Thyroid gland (tissue), 4 donors: ENCODE results near the gene KIF21A. TPM values are rescaled to one million over a fixed set of nuclear protein-coding genes. Genes with fewer than 3 reads are reported as not detected.

ENCODE experiments used
- DNase-seq, 2 donors: peaks; one replicate each; pipeline ENCODE4 v3.0.0-alpha.2; 2019
- H3K27ac ChIP-seq, 3 donors: fragments of 200-600 bp; sonication (generic); 1 replicate in 2 of 3; 2 replicates in 1 of 3; pipeline ENCODE4 v1.5.1; 2016 to 2019; ENCODE audit warnings: mild to moderate bottlenecking in 1 of 3, moderate library complexity in 1 of 3
- H3K27me3 ChIP-seq: fragments of 200-600 bp; sonication (generic); one replicate; pipeline ENCODE4 v1.5.1; 2019
- H3K36me3 ChIP-seq, 2 donors: fragments of 200-600 bp; sonication (generic); one replicate each; pipeline ENCODE4 v1.5.1; 2016 to 2019
- H3K4me1 ChIP-seq, 2 donors: fragments of 200-600 bp; sonication (generic); one replicate each; pipeline ENCODE4 v1.5.1; 2017 to 2019
- H3K4me3 ChIP-seq, 3 donors: fragments of 200-600 bp; sonication (generic); replicated peaks in 1 of 3; 1 replicate in 2 of 3; 2 replicates in 1 of 3; pipeline ENCODE4 v1.5.1; 2016; ENCODE audit warnings: mild to moderate bottlenecking in 1 of 3
- H3K9me3 ChIP-seq: fragments of 200-600 bp; sonication (generic); one replicate; pipeline ENCODE4 v1.5.1; 2017
- CTCF ChIP-seq, 6 experiments: fragments of 200-600 bp in 3 of 6; fragments of 450-650 bp in 3 of 6; sonication (generic) in 3 of 6; IDR thresholded peaks; one replicate each; pipeline ENCODE4 v1.5.1; 2016 to 2019; ENCODE audit warnings: antibody characterized with exemption in 6 of 6, mild to moderate bottlenecking in 2 of 6, inconsistent platforms in 1 of 6, moderate library complexity in 1 of 6
- POLR2A ChIP-seq, 2 donors: fragments of 450-650 bp; IDR thresholded peaks; one replicate each; pipeline ENCODE4 v1.6.1; 2017; ENCODE audit warnings: antibody characterized with exemption in 2 of 2, mild to moderate bottlenecking in 2 of 2, moderate library complexity in 1 of 2
- WGBS, 2 donors: methylation state at CpG; one replicate each; pipeline ENCODE4 v1.1.5; 2017; 5-methylcytosine and 5-hydroxymethylcytosine counted together
- intact Hi-C: fragments of 100-400 bp; cut with DNase I; formaldehyde crosslinking; loops from one replicate; pipeline ENCODE4 v1.15.1; 2023
- total RNA-seq, 4 donors: library from RNA; depleted of rRNA; stranded (reverse); fragments of >200 nt; gene quantifications; one replicate each; pipeline ENCODE4 v1.2.3, GENCODE V29; 2016

KIF21A gene
- total RNA-seq, 4 donors from 2014 or later: 17.5 to 149 (median 33.1) TPM

- intact Hi-C loops: no loop called here
- Histone ChIP-seq H3K9me3 (no peaks in the 10 kb centered on the region), H3K4me3 (peak overlapping the region; percentile 8 to 80 (median 76)), H3K4me1 (peaks cover 3 to 4% of the 10 kb centered on the region in 2 donors), H3K27me3 (no peaks in the 10 kb centered on the region), H3K36me3 (no peaks in the 10 kb centered on the region), H3K27ac (peak overlapping the region; percentile 74 to 82 (median 82))
- DNase-seq: no peak
- no CpG with 5 or more reads among the region's 34 CpGs for WGBS, 2 donors
- TF ChIP-seq POLR2A (IDR thresholded peaks at IDR 0.05) (peak in 1 of 2 donors; percentile 61), CTCF (IDR thresholded peaks at IDR 0.05) (no peak)
Observed at GRCh38 chr12:39442831-39443080, 164 bp downstream of the KIF21A start.

GRCh38 chr12:39441963-39442830 is 723 bp downstream of the KIF21A start:
- Histone ChIP-seq H3K9me3 (no peaks in the 10 kb centered on the region), H3K36me3 (no peaks in the 10 kb centered on the region), H3K4me1 (peaks cover 3 to 4% of the 10 kb centered on the region in 2 donors), H3K4me3 (peak overlapping the region; percentile 8 to 80 (median 76)), H3K27me3 (no peaks in the 10 kb centered on the region), H3K27ac (peak overlapping the region; percentile 74 to 82 (median 82))
- intact Hi-C loops: no loop called here
- no peak for TF ChIP-seq CTCF (IDR thresholded peaks at IDR 0.05)
- no peak for TF ChIP-seq POLR2A (IDR thresholded peaks at IDR 0.05)
- 8 to 13% methylated on average over 27 to 31 of the region's 49 CpGs for WGBS, 2 donors
- peak; percentile 48 to 49 for DNase-seq

- H3K36me3 ChIP-seq: no peaks in the 10 kb centered on the region
- peaks cover 3 to 4% of the 10 kb centered on the region in 2 donors for H3K4me1 ChIP-seq
- no peaks in the 10 kb centered on the region for H3K9me3 ChIP-seq
- peak overlapping the region in 1 of 3 donors; percentile 76 for H3K4me3 ChIP-seq
- DNase-seq: no peak
- intact Hi-C loops: no loop called here
- H3K27me3 ChIP-seq: no peaks in the 10 kb centered on the region
- TF ChIP-seq POLR2A (IDR thresholded peaks at IDR 0.05): no peak
- no peak for TF ChIP-seq CTCF (IDR thresholded peaks at IDR 0.05)
- WGBS, 2 donors: 80% methylated on average over 5 of the region's 5 CpGs
- peak overlapping the region in 1 of 3 donors; percentile 82 for H3K27ac ChIP-seq
Observed at GRCh38 chr12:39441189-39441962, 1.5 kb downstream of the KIF21A start.

- intact Hi-C loops: no loop called here
- WGBS, 2 donors: 89 to 94% methylated on average over 2 of the region's 2 CpGs
Observed at GRCh38 chr12:39440781-39441180, 2.1 kb downstream of the KIF21A start.

More at GRCh38 chr12:39440781-39441180, 2.1 kb downstream of the KIF21A start:
- no peak overlapping the region for H3K27ac ChIP-seq
- TF ChIP-seq POLR2A (IDR thresholded peaks at IDR 0.05): no peak
- TF ChIP-seq CTCF (IDR thresholded peaks at IDR 0.05): no peak
- no peak overlapping the region for H3K4me3 ChIP-seq
- no peak for DNase-seq
- peaks cover 3 to 4% of the 10 kb centered on the region in 2 donors for H3K4me1 ChIP-seq
- H3K36me3 ChIP-seq: no peaks in the 10 kb centered on the region
- no peaks in the 10 kb centered on the region for H3K9me3 ChIP-seq
- H3K27me3 ChIP-seq: no peaks in the 10 kb centered on the region
